Activated CD4-positive, CD25-positive, alpha-beta regulatory T cell treated with anti-CD3 and anti-CD28 coated beads, Interleukin-2, amount 50 U/mL, for 24 hours (primary cell): ENCODE measurements around the gene VSTM2B.
"Not testable (repeated sequence)": the region's sequence is repeated elsewhere in the genome, so short reads cannot be mapped to it uniquely, and the experiment has no call there.

ENCODE experiments used
- ATAC-seq, 2 donors: fragments of 150-1000 bp; cut with Tn5 transposase; one replicate each; pipeline ENCODE4 v1.10.0; 2021; ENCODE audit warnings: mild to moderate bottlenecking in 1 of 2, moderate library complexity in 1 of 2

The VSTM2B gene

GRCh38 chr19:29531458-29532025 is 5.7 kb downstream of the VSTM2B start:
- no peak for ATAC-seq

- ATAC-seq, result no peak
Measured at GRCh38 chr19:29532097-29532496, 6.3 kb downstream of the VSTM2B start.

- no peak for ATAC-seq
Measured at GRCh38 chr19:29532956-29533355, 7.2 kb downstream of the VSTM2B start.

- ATAC-seq, result no peak
Measured at GRCh38 chr19:29533578-29534544, 8.1 kb downstream of the VSTM2B start.

GRCh38 chr19:29535214-29535831 is 9.5 kb downstream of the VSTM2B start:
- no peak for ATAC-seq

- no peak for ATAC-seq
Measured at GRCh38 chr19:29535984-29536508, 10.3 kb downstream of the VSTM2B start.

- no peak for ATAC-seq
Measured at GRCh38 chr19:29537181-29537580, 11.4 kb downstream of the VSTM2B start.

GRCh38 chr19:29537601-29538000 is 11.8 kb downstream of the VSTM2B start:
- ATAC-seq, result no peak

- no peak for ATAC-seq
Measured at GRCh38 chr19:29538146-29538545, 12.4 kb downstream of the VSTM2B start.

- ATAC-seq, result no peak
Measured at GRCh38 chr19:29538651-29539050, 12.9 kb downstream of the VSTM2B start.

GRCh38 chr19:29539131-29539530 is 13.3 kb downstream of the VSTM2B start:
- ATAC-seq, result no peak

GRCh38 chr19:29539670-29540069 is 13.9 kb downstream of the VSTM2B start:
- no peak for ATAC-seq

GRCh38 chr19:29540114-29540513 is 14.3 kb downstream of the VSTM2B start:
- no peak for ATAC-seq

GRCh38 chr19:29541473-29542253 is 15.9 kb downstream of the VSTM2B start:
- ATAC-seq, result no peak

GRCh38 chr19:29542327-29542726 is 16.5 kb downstream of the VSTM2B start:
- no peak for ATAC-seq

- ATAC-seq, result no peak
Measured at GRCh38 chr19:29542776-29543175, 17.0 kb downstream of the VSTM2B start.

- no peak for ATAC-seq
Measured at GRCh38 chr19:29543381-29543780, 17.6 kb downstream of the VSTM2B start.

GRCh38 chr19:29544656-29545360 is 19.0 kb downstream of the VSTM2B start:
- ATAC-seq, result no peak

GRCh38 chr19:29545447-29545846 is 19.7 kb downstream of the VSTM2B start:
- ATAC-seq, result not testable (repeated sequence)

GRCh38 chr19:29545866-29546582 is 20.2 kb downstream of the VSTM2B start:
- ATAC-seq, result no peak

GRCh38 chr19:29546583-29547190 is 20.9 kb downstream of the VSTM2B start:
- ATAC-seq, result no peak
